IMR-90 (cell line): Measurements from ENCODE around the gene TRAPPC5. TPM values are rescaled to one million over a fixed set of nuclear protein-coding genes. Genes with fewer than 3 reads are reported as not detected.

Experiments used
- ATAC-seq: fragments of 200-7000 bp; cut with Tn5 transposase; 2 replicates; pipeline ENCODE4 v1.9.1; 2020; ENCODE audit warnings: low read depth, mild to moderate bottlenecking, moderate library complexity
- BruUV-seq: library from RNA; stranded (reverse); fragments of 400-500 nt; replicated peaks from 2 replicates; lab custom pipeline; 2021; lab: Mats Ljungman, UMichigan
- CTCF ChIA-PET: fragments of 300-600 bp; formaldehyde crosslinking; extraction: SDS; loops from one replicate; lab custom pipeline; 2021; ENCODE audit warnings: antibody characterized with exemption; lab: Yijun Ruan, JAX
- POLR2A ChIA-PET: fragments of 300-600 bp; sonication (Branson Sonifier 250); formaldehyde crosslinking; loops from one replicate; lab custom pipeline; 2022; ENCODE audit warnings: antibody characterized with exemption; ENCODE audit not compliant: unreplicated experiment; lab: Charles Lee
- DNase-seq: peaks from one replicate; pipeline ENCODE4 v3.0.0; 2013
- H2AFZ ChIP-seq: replicated peaks from 2 replicates; pipeline ENCODE3; 2013; ENCODE audit warnings: low read length, mild to moderate bottlenecking; ENCODE audit not compliant: poor library complexity
- H2AK5ac ChIP-seq: 2 replicates; pipeline ENCODE4 v1.6.1; 2013; ENCODE audit warnings: low read depth, low read length, inconsistent platforms
- H2AK9ac ChIP-seq: replicated peaks from 2 replicates; pipeline ENCODE3; 2013; ENCODE audit warnings: mild to moderate bottlenecking, low read depth, low read length, moderate library complexity; ENCODE audit not compliant: poor library complexity
- H2BK120ac ChIP-seq: 2 replicates; pipeline ENCODE4 v1.6.1; 2013; ENCODE audit warnings: low read depth, low read length, inconsistent platforms
- H2BK15ac ChIP-seq: 3 replicates; pipeline ENCODE4 v1.6.1; 2013; ENCODE audit warnings: low read depth, low read length, inconsistent platforms
- H2BK20ac ChIP-seq: 2 replicates; pipeline ENCODE4 v1.6.1; 2013; ENCODE audit warnings: low read depth, mild to moderate bottlenecking, inconsistent platforms, low read length, moderate library complexity
- H2BK5ac ChIP-seq: 2 replicates; pipeline ENCODE4 v1.6.1; 2013; ENCODE audit warnings: mild to moderate bottlenecking, low read depth, low read length, inconsistent platforms; ENCODE audit not compliant: poor library complexity, severe bottlenecking
- H3K14ac ChIP-seq: replicated peaks from 2 replicates; pipeline ENCODE4 v1.6.1; 2013; ENCODE audit warnings: low read depth, low read length, inconsistent platforms
- H3K18ac ChIP-seq: 2 replicates; pipeline ENCODE4 v1.6.1; 2013; ENCODE audit warnings: low read depth, low read length, control low read depth
- H3K23ac ChIP-seq: 2 replicates; pipeline ENCODE4 v1.6.1; 2013; ENCODE audit warnings: low read depth, low read length, inconsistent platforms
- H3K27ac ChIP-seq: 2 replicates; pipeline ENCODE4 v1.5.1; 2013; ENCODE audit warnings: mild to moderate bottlenecking, control low read depth, low read length; ENCODE audit not compliant: insufficient read depth
- H3K27me3 ChIP-seq: 2 replicates; pipeline ENCODE4 v1.6.1; 2013; ENCODE audit warnings: low read length; ENCODE audit not compliant: control insufficient read depth, insufficient read depth
- H3K36me3 ChIP-seq: 2 replicates; pipeline ENCODE4 v1.6.1; 2013; ENCODE audit warnings: low read length, mixed read lengths; ENCODE audit not compliant: control insufficient read depth, insufficient read depth
- H3K4ac ChIP-seq: 2 replicates; pipeline ENCODE4 v1.6.1; 2013; ENCODE audit warnings: low read depth, low read length, inconsistent platforms
- H3K4me1 ChIP-seq: 2 replicates; pipeline ENCODE4 v1.6.1; 2013; ENCODE audit warnings: low read length, mixed read lengths; ENCODE audit not compliant: control insufficient read depth, insufficient read depth
- H3K4me2 ChIP-seq: 2 replicates; pipeline ENCODE4 v1.6.1; 2013; ENCODE audit warnings: low read depth, mild to moderate bottlenecking, control low read depth, low read length, moderate library complexity
- H3K4me3 ChIP-seq: 2 replicates; pipeline ENCODE4 v1.5.1; 2013; ENCODE audit warnings: low read depth, mild to moderate bottlenecking, control low read depth, low read length, moderate library complexity; ENCODE audit not compliant: insufficient read depth
- H3K56ac ChIP-seq: 2 replicates; pipeline ENCODE4 v1.6.1; 2013; ENCODE audit warnings: low read length, inconsistent platforms; ENCODE audit not compliant: insufficient read depth; ENCODE audit errors: extremely low read depth
- H3K79me1 ChIP-seq, 2 experiments: 2 replicates each; pipeline ENCODE4 v1.6.1; 2013; ENCODE audit warnings: low read length in 2 of 2, inconsistent platforms in 1 of 2, low read depth in 1 of 2
- H3K9ac ChIP-seq: 2 replicates; pipeline ENCODE4 v1.6.1; 2013; ENCODE audit warnings: low read depth, low read length, control low read depth
- H3K9me1 ChIP-seq: 2 replicates; pipeline ENCODE4 v1.6.1; 2013; ENCODE audit warnings: low read length, inconsistent platforms; ENCODE audit not compliant: insufficient read depth
- H3K9me3 ChIP-seq: 2 replicates; pipeline ENCODE4 v1.6.1; 2013; ENCODE audit warnings: low read length; ENCODE audit not compliant: control insufficient read depth, insufficient read depth
- H4K20me1 ChIP-seq: 2 replicates; pipeline ENCODE4 v1.6.1; 2013; ENCODE audit warnings: low read length, inconsistent platforms; ENCODE audit not compliant: insufficient read depth
- H4K5ac ChIP-seq: 2 replicates; pipeline ENCODE4 v1.6.1; 2013; ENCODE audit warnings: mild to moderate bottlenecking, low read depth, low read length, control low read depth
- H4K8ac ChIP-seq, 2 experiments: 2 replicates each; pipeline ENCODE4 v1.6.1; 2013; ENCODE audit warnings: low read depth in 2 of 2, low read length in 2 of 2, control low read depth in 1 of 2, inconsistent platforms in 1 of 2
- H4K91ac ChIP-seq: 2 replicates; pipeline ENCODE4 v1.6.1; 2013; ENCODE audit warnings: low read depth, low read length, inconsistent platforms; ENCODE audit not compliant: insufficient read depth
- RAD21 ChIP-seq: IDR thresholded peaks from 2 replicates; pipeline ENCODE4 v1.6.1; 2012; ENCODE audit warnings: low read length, improper control_type of control experiment
- WGBS, 2 experiments: methylation state at CpG; one replicate each; pipeline versions ENCODE4 v1.1.5 to v1.1.7; 2013; ENCODE audit warnings: missing lambda C conversion rate in 2 of 2; ENCODE audit not compliant: insufficient read length in 1 of 2; ENCODE audit errors: extremely low coverage in 2 of 2; 5-methylcytosine and 5-hydroxymethylcytosine counted together
- dilution Hi-C: fragments of 300-500 bp; cut with HindIII; formaldehyde crosslinking; loops from one replicate; pipeline ENCODE4 v1.14.3; 2018; ENCODE audit warnings: low sequenced_read_pairs; ENCODE audit not compliant: unreplicated experiment
- in situ Hi-C: fragments of 300-500 bp; cut with MboI; formaldehyde crosslinking; loops from 3 replicates; pipeline ENCODE4 v1.14.3; 2019; ENCODE audit warnings: low sequenced_read_pairs, inconsistent platforms, mixed read lengths
- intact Hi-C: fragments of 100-400 bp; cut with micrococcal nuclease; formaldehyde crosslinking; loops from 2 replicates; pipeline ENCODE4 v1.10.0; 2022
- polyA plus RNA-seq, 3 experiments: library from polyadenylated mRNA; depleted of rRNA; stranded (reverse); fragments of >200 nt; gene quantifications; 2 replicates each; pipeline ENCODE4 v1.2.3, GENCODE V29; 2012; ENCODE audit warnings: low replicate concordance in 1 of 3
- total RNA-seq: library from RNA; depleted of rRNA; stranded (reverse); fragments of >200 nt; gene quantifications from 2 replicates; pipeline ENCODE4 v1.2.3, GENCODE V29; 2012

The TRAPPC5 gene
- total and polyA plus RNA-seq, 2 of the 4 experiments (the other 2 are of a cell fraction), result 54.7 to 109 TPM

- DNase-seq, result no peak
- ChIA-PET CTCF (interaction anchor here (1.2 kb wide), 2 partner anchors 15 to 163 kb away, joined by 3 read pairs; no protein-coding TSS in a partner anchor), POLR2A (no interaction called here)
- no TSS peak for BruUV-seq
- H2BK20ac ChIP-seq, result no peak overlapping the region
- peak overlapping the region; percentile 50 to 62; a peak in 3 of 4 replicates for H4K8ac ChIP-seq
- peaks cover 14% of the 10 kb centered on the region; the same call in 1 of the 2 replicates for H3K27me3 ChIP-seq
- H2AFZ ChIP-seq, result peak overlapping the region; percentile 71
- H4K91ac ChIP-seq, result no peak overlapping the region
- H2AK9ac ChIP-seq, result peak overlapping the region; percentile 81
- peaks cover 5% of the 10 kb centered on the region; the same call in 1 of the 2 replicates for H4K20me1 ChIP-seq
- no peak overlapping the region for H3K23ac ChIP-seq
- H3K9ac ChIP-seq, result no peak overlapping the region
- no peak overlapping the region for H3K4ac ChIP-seq
- H4K5ac ChIP-seq, result peak overlapping the region; percentile 36; the same call in 1 of the 2 replicates
- H2BK15ac ChIP-seq, result no peak overlapping the region
- H2BK120ac ChIP-seq, result no peak overlapping the region
- no peaks in the 10 kb centered on the region for H3K4me1 ChIP-seq
- H3K4me2 ChIP-seq, result peak overlapping the region; percentile 26; the same call in 1 of the 2 replicates
- in situ Hi-C loops (no loop called here), dilution Hi-C loops (no loop called here), intact Hi-C loops (no loop called here)
- H3K56ac ChIP-seq, result no peak overlapping the region
- H3K79me1 ChIP-seq, result no peaks in the 10 kb centered on the region
- peak overlapping the region; percentile 46 for H3K4me3 ChIP-seq
- H3K9me1 ChIP-seq, result peaks cover 12% of the 10 kb centered on the region
- H3K14ac ChIP-seq, result no peak overlapping the region
- no peak overlapping the region for H2BK5ac ChIP-seq
- ATAC-seq, result 0 out of 2 replicates have a peak, but pooled peaks have one; percentile 13
- no peak overlapping the region for H2AK5ac ChIP-seq
- no peaks in the 10 kb centered on the region for H3K9me3 ChIP-seq
- no peak overlapping the region; the same call in 1 of the 2 replicates for H3K27ac ChIP-seq
- no peak overlapping the region for H3K18ac ChIP-seq
- WGBS, 2 experiments, result no CpG with 5 or more reads among the region's 30 CpGs
- TF ChIP-seq RAD21, result no peak
- H3K36me3 ChIP-seq, result no peaks in the 10 kb centered on the region; the same call in 1 of the 2 replicates
Observed at GRCh38 chr19:7637374-7638256, 43.0 kb upstream of the TRAPPC5 start.
